ENCODE results near the gene PARP12.

Gene PARP12

GRCh38 chr7:140060788-140061606 is 1.8 kb downstream of the PARP12 start:
- DNase-seq, result no peak
- intact Hi-C loops (cut with DNase I), result no loop called here

GRCh38 chr7:140060243-140060630 is 2.5 kb downstream of the PARP12 start:
- DNase-seq, result no peak
- intact Hi-C loops (cut with DNase I), result no loop called here

- intact Hi-C loops (cut with DNase I), result loop anchor here (10.0 kb wide), 1 partner anchor 55 kb away; no protein-coding TSS in a partner anchor
- DNase-seq, result no peak
Observed at GRCh38 chr7:140059273-140060242, 3.2 kb downstream of the PARP12 start.

GRCh38 chr7:140058517-140058916 is 4.2 kb downstream of the PARP12 start:
- intact Hi-C loops (cut with DNase I), result loop anchor here (10.0 kb wide), 1 partner anchor 54 kb away; no protein-coding TSS in a partner anchor
- no peak for DNase-seq

GRCh38 chr7:140057143-140057535 is 5.6 kb downstream of the PARP12 start:
- DNase-seq, result no peak
- intact Hi-C loops (cut with DNase I), result loop anchor here (10.0 kb wide), 1 partner anchor 52 kb away; no protein-coding TSS in a partner anchor

GRCh38 chr7:140056431-140057142 is 6.2 kb downstream of the PARP12 start:
- intact Hi-C loops (cut with DNase I), result loop anchor here (10.0 kb wide), 1 partner anchor 52 kb away; no protein-coding TSS in a partner anchor
- no peak for DNase-seq

- intact Hi-C loops (cut with DNase I), result loop anchor here (10.0 kb wide), 1 partner anchor 51 kb away; no protein-coding TSS in a partner anchor
Observed at GRCh38 chr7:140055833-140056232, 6.9 kb downstream of the PARP12 start.

GRCh38 chr7:140054751-140055150 is 8.0 kb downstream of the PARP12 start:
- DNase-seq, result no peak
- intact Hi-C loops (cut with DNase I), result loop anchor here (10.0 kb wide), 1 partner anchor 50 kb away; no protein-coding TSS in a partner anchor

More at GRCh38 chr7:140055833-140056232, 6.9 kb downstream of the PARP12 start:
- no peak for DNase-seq

GRCh38 chr7:140053812-140054539 is 8.8 kb downstream of the PARP12 start:
- intact Hi-C loops (cut with DNase I), result loop anchor here (10.0 kb wide), 1 partner anchor 49 kb away; no protein-coding TSS in a partner anchor
- no peak for DNase-seq

- intact Hi-C loops (cut with DNase I), result loop anchor here (10.0 kb wide), 1 partner anchor 47 kb away; no protein-coding TSS in a partner anchor
Observed at GRCh38 chr7:140051820-140052219, 10.9 kb downstream of the PARP12 start.

GRCh38 chr7:140050100-140050499 is 12.7 kb downstream of the PARP12 start:
- intact Hi-C loops (cut with DNase I), result loop anchor here (10.0 kb wide), 1 partner anchor 45 kb away; no protein-coding TSS in a partner anchor
- no peak for DNase-seq

More at GRCh38 chr7:140051820-140052219, 10.9 kb downstream of the PARP12 start:
- DNase-seq, result no peak

- intact Hi-C loops (cut with DNase I), result loop anchor here (10.0 kb wide), 1 partner anchor 45 kb away; no protein-coding TSS in a partner anchor
- no peak for DNase-seq
Observed at GRCh38 chr7:140049339-140050024, 13.3 kb downstream of the PARP12 start.

GRCh38 chr7:140048989-140049338 is 13.8 kb downstream of the PARP12 start:
- DNase-seq, result no peak
- intact Hi-C loops (cut with DNase I), result no loop called here

GRCh38 chr7:140048138-140048537 is 14.6 kb downstream of the PARP12 start:
- DNase-seq, result no peak
- intact Hi-C loops (cut with DNase I), result no loop called here

- intact Hi-C loops (cut with DNase I), result no loop called here
- no peak for DNase-seq
Observed at GRCh38 chr7:140047197-140047596, 15.6 kb downstream of the PARP12 start.

GRCh38 chr7:140045697-140046096 is 17.1 kb downstream of the PARP12 start:
- no peak for DNase-seq
- intact Hi-C loops (cut with DNase I), result no loop called here

- intact Hi-C loops (cut with DNase I), result no loop called here
- no peak for DNase-seq
Observed at GRCh38 chr7:140044251-140044650, 18.5 kb downstream of the PARP12 start.

GRCh38 chr7:140042386-140042670 is 20.4 kb downstream of the PARP12 start:
- intact Hi-C loops (cut with DNase I), result no loop called here
- DNase-seq, result no peak
